GM18873 (cell line): ENCODE results near the gene SLC22A1.
"Not testable (repeated sequence)": the region's sequence is repeated elsewhere in the genome, so short reads cannot be mapped to it uniquely, and the experiment has no call there.

Experiments
- ATAC-seq: cut with Tn5 transposase; IDR thresholded peaks from one replicate; pipeline ENCODE4 v1.9.1; 2021; ENCODE audit warnings: mild to moderate bottlenecking, moderate library complexity, moderate number of reproducible peaks; ENCODE audit not compliant: unreplicated experiment, low FRiP score

Gene SLC22A1

DNA sequence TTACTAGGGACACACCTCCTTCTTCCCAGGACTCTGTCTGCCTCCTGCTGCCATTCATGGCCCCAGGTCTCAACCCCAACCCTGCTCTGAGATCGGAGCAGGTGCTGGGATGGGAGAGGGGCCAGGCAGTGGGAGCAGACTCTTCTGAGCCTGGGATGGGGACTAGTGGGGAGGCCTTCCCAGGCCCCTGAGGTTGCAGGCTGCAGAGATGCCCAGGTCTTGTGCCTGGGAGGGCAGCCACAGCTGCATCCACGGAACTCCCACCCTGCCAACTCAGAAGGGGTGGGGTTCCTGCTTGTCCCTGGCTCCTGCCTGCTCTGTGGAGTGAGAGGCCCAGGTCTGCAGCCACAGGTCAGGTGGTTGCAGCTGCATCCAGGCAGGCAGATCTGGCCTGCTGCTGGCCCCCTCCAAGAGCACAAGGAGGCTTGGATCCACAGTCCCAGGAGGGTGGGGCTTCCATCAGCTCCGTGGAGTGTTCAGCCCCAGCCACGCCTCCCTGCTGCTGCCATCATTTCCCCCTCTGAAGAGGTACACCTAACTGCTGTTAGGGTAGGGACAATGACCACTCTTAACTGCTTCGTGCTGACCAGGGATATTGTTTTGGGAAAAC lies 2.9 kb upstream of the SLC22A1 start:
- no peak for ATAC-seq

DNA sequence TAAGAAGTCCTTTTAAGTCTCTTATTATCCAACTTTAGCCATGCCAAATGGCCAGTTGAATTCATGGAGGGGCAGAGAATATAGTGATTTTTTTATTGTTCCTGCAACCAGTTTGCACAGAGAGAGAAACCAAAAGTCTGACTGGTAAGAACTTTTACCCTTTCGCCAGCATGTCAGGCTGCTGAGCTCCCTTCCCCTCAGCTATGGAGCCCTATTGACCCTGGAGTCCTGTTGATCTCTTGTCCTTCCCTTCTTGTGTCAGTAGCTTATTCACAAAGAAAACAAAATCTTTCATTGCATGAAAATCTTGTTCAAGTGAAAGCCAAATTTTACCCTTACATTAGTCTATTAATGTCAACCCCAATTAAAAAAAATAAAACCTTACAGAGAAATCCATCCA lies 1.5 kb upstream of the SLC22A1 start:
- no peak for ATAC-seq

DNA sequence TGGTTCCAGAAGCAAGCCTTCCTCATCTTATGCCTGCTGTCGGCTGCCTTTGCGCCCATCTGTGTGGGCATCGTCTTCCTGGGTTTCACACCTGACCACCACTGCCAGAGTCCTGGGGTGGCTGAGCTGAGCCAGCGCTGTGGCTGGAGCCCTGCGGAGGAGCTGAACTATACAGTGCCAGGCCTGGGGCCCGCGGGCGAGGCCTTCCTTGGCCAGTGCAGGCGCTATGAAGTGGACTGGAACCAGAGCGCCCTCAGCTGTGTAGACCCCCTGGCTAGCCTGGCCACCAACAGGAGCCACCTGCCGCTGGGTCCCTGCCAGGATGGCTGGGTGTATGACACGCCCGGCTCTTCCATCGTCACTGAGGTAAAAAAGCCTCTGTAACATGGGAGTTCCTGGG lies 366 bp downstream of the SLC22A1 start:
- ATAC-seq: no peak

DNA sequence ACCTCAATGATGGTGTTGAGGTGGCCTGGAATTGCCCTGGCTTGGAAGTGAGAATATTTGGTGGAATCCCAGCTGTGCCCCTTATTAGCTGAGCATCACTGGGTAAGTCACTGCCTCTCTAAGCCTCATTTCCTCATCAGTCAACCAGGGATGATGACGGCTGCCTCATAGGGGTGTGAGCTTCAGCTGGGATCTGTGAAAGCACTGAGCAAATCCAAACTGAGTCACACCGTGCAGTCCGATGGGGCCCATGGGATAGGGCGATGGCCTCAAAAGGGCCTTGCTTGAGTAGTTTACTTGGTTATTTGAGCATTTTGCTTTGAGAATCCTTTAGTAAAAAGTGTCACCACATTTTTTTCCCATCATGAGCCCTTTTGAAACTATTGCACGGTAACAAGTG lies 1.1 kb downstream of the SLC22A1 start:
- ATAC-seq: no peak

DNA sequence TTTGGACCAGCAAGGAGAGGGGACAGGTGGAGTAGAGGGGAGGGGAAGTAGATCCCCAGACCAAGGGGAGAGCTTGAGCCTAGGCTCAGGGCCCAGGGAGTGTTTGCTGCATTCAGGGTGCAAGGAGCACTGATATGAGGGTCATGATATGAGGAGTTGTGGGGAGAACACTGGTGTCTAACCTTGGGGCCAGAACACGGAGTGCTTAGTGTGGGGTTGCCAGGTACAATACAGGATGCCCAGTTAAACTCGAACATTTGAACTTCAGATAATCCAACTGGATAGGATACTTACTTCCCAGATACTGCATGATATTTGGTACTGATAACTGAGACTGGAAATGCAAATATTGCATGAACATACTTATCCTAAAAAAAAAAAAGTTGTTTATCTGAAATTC lies 2.4 kb downstream of the SLC22A1 start:
- no peak for ATAC-seq

DNA sequence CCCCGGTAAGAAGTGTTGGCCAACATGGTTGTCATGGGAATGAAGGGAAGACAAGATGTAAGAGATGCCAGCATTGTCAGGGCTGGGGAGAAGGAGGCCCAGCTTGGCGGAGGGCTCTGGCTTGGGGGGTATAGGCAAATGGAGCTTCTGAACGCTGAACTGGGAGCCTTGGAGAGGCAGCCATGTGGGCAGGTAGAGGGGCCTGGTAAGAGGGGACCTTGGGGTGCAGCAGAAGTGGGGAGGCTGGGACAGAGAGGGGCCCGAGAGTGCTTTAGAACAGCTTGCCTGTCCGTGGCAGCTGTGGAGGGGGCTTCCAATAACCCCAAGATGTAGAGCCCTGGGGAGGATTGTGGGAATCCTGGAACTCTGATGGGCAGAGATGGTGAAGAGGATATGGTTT lies 3.0 kb downstream of the SLC22A1 start:
- no peak for ATAC-seq

DNA sequence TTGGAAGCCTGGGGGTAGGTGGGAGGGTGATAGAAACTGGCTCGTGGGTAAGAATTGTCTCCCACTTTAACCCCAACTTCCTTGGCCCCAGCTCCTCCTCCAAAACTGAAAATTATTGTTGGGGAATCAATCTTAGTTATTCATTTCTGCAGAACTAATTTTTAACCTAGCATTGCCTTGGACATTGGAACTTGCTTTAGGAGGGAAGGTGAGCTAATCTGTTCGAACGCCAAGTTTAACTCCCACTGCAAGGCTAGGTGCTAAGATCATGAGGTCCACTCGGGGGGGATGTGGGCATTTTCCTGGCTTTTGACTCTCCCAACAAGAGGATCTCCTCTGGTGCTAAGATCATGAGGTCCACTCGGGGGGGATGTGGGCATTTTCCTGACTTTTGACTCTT lies 3.5 kb downstream of the SLC22A1 start:
- not testable (repeated sequence) for ATAC-seq

DNA sequence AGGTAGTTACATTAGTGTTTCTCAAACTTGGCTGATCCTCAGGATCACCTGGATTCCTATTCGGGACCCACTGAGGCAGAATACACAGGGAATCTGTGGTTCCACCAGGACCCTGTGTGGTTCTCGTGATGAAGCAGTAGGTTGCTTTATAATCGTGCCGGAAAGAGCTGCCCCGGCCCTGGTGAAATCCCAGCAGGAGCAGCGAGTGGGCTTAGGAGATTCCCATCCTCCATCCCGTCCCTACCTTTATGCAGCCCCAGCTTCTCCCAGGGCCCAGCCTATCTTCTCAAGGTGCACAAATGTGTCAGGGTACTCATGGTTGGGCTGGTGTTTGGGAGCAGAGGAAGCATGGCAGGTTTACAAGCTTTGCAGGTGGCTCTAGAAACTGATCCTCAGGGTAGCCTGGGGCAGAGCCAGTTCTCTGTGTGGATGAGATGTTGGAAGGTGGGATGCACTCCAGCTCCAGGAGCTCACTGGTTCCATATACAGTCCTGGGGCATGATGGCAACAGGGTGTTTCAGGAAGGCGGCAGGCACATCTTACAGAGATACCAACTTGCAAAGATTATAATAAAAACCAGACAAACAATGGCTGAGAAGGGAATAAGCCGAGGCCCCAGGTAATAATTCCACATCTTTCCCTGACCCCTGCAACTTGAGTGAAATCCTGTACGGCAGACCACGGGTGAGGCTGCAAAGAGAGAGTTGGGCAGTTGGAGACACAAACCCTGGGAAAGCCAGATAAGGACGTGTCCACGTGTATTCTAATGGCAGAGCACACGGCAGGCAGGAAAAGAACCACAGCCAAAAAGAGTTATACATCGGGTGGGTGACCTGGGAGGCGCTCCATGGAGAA lies 5.9 kb downstream of the SLC22A1 start:
- ATAC-seq: no peak

DNA sequence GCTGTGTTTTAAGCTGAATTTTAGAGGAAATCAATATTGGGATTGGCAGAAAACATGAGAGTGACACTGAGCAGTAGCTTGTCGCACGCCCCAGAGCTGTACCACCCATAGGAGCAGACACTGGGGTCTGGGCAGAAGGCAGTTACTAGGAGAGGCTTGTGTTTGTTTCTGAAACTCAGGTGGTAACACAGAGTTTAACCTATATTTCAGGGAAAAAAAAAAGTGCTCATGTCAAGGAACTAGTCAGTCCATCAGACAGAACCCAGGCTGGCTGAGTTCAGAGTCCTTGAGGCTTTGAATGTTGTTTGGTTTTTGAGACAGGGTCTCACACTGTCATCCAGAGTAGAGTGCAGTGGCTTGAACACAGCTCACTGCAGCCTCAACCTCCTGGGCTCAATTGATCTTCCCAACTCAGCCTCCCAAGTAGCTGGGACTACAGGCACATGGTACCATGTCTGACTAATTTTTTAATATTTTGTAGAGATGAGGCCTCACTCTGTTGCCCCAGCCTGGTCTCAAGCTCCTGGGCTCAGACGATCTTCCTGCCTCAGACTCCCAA lies 6.6 kb downstream of the SLC22A1 start:
- ATAC-seq: no peak

DNA sequence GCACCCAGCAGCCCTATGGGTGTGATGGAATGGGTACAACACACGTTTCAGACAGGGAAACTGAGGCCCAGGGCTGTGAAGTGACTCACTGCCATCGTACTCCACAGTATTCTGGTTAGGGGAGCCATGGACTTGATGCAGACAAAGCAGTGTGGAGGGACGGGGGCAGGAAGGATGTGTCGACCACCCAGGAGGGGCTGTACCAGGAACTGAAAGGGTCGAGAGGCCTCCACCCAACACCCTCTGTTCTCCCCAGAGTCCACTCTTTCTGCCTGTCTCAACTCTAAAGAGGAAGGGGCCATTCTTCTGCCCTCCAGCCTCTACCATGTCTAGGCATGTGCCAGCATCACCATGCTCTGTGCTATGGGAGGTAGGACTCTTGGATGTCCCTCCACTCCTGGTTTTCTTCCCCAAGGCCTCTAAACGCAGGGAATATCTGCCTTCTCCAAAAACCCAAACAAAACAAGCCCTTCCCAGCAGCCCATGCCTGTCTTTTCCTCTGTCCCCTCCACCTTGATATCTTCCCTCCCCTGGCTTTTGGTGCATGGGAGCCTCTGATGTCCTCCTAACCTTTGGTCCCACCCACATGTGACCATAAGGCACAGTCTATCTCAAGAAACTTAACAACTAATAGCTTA lies 7.4 kb downstream of the SLC22A1 start:
- no peak for ATAC-seq

DNA sequence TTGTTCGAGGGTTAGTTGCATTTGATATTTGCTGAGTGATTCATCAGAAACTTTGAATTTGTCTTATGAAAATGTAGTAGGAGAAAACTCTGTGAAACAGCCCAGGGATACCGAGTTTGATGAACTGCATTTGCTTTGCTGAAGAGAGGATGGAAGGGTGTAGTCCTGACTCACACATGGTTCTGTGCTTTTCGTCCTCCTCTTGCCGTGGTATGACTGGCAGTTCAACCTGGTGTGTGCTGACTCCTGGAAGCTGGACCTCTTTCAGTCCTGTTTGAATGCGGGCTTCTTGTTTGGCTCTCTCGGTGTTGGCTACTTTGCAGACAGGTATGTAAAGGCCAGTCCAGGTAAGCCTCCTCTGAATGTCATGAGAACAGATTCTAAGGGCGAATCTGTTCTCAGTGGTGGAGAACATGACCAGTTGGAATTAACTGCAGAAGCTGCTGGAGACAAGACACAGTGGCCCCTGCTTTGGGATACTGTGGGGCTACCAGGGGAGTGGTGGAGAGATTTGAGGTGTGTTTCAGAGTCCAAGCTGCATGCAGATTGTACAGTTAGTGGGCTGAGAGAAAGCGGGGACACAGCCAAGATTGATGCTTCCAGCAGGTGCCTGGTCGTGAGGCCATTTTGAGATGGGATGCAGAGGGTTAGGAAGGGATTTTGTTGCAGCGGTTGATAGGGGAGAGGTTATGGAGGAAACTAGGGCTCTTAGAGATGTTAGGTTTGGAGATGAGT lies 8.4 kb downstream of the SLC22A1 start:
- no peak for ATAC-seq

DNA sequence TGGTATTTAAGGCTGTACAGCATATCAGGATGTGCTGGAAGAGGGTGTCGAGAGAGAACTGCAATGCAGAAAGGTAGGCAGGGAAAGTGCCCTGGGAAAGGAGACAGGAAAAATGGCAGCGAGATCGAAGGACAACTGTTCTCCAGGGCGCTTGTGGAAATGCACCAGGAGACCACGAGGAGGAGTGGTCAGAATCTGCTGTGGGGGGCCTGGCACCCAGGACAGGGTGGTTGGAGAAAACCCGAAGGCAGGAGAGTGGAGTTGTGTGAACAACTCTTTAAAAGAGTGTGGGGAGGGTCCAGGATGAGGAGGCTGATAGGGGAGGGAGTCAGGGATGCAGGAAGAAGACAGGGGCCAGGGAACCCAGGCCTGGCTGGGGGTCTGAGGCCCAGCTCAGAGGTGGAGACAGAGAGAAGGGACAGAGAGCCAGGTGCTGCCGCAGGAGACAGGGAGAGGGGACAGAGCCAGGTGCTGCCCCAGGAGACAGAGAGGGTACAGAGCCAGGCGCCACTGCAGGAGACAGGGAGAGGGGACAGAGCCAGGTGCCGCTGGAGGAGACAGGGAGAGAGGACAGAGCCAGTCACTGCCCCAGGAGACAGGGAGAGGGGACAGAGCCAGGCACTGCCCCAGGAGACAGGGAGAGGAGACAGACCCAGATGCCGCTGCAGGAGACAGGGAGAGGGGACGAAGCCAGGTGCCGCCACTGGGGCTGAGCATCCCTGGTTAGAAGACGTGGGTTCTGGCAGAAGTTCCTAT lies 9.3 kb downstream of the SLC22A1 start:
- ATAC-seq: no peak

DNA sequence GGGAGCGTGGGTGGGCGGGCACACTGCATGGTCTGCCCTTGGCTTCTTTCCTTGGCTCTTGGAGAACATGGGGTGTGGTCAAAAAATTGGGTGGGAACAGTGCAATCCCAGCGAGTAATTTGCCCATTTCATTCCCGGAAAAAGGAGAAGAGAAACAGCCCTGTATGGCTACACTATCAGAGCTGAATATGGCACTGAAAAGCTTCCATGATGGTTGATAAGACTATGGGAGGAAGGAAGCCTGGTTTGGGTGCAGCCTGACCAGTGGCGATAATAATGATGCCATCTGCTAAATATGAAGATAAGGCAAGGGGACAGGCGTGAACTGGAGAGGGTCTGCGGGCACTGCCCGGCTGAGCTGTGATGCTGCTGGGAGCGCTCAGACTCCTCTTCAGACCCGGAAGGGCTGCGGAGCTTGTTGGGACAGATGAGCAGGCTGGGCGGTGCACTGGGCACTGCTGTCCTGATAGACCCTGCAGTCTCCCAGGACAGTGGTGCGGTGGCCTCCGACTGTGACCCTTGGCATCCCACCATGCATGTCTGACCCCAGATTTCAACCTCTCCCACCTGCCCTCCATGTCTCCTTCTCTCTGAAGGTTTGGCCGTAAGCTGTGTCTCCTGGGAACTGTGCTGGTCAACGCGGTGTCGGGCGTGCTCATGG lies 10.2 kb downstream of the SLC22A1 start:
- ATAC-seq: no peak

DNA sequence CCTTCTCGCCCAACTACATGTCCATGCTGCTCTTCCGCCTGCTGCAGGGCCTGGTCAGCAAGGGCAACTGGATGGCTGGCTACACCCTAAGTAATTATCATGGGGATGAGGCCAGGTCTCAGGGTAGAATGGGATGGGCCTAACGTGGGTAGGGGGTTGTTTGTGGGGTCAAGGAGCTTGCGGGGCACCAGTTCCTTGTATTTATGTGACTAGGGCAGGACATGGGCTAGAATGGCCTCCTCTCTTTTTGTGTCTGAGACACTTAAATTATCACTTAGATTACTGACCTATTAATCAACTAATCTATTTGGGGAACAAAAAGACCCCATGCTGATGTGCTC lies 10.7 kb downstream of the SLC22A1 start:
- ATAC-seq: no peak

DNA sequence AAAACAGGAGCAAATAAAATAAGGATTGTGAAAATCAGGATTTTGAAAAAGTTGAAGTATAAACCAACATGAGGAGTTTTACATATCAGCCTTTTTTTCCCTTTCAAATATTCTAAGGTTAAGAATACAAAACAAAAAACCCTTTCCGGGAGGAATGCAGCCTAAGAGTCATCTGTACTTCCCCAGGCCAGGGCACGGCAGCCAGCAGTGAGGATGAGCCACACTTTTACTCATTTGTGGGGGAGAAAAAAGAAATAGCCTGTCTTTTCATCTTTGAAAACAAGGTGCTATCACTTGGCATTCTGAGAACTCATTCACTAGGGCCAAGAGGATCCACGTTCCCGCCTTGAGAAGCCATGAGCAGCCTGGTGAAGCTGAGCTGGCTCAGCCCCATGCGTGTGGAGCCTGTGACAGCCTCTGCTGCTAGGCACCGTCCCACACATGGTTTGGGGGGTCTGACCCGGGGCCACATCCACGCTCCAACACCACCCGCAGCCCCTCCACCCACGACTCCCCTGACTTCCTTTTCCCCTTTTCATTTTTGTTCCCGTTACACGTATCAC lies 11.2 kb downstream of the SLC22A1 start:
- ATAC-seq: no peak

DNA sequence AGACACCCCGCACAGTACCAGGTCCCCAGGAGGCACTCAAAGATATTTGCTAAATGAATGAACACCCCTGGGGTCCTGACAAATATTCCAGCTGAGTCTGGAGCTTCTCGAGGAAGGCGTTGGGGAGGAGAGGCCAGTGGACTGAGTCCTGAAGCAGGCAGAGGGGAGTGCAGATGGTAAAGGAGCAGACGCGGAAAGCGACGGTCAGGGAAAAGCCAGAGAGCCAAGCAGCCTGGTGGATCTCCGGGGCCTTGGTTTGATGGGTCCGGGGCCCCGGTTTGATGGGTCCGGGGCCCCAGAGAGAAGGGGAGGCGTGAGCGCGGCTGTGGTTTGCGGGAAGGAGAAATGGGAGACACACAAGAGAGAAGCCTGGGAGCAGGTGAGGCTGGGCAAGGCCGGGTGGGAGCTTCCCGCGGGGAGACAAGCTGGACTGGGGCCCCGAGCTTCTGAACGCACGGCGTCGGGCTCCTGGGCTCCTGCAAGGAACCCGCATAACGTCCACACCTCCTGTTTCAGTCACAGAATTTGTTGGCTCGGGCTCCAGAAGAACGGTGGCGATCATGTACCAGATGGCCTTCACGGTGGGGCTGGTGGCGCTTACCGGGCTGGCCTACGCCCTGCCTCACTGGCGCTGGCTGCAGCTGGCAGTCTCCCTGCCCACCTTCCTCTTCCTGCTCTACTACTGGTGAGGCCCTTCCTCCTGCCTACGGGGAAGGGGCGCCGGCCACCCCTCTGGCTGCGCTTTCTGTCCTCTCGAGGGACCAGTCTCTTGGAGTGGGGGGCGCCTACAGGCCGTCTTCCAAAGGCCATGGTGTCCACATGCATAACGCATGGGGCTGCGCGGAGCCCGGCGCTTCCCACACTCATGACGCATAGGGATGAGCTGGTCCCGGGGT lies 12.1 kb downstream of the SLC22A1 start:
- ATAC-seq: no peak

DNA sequence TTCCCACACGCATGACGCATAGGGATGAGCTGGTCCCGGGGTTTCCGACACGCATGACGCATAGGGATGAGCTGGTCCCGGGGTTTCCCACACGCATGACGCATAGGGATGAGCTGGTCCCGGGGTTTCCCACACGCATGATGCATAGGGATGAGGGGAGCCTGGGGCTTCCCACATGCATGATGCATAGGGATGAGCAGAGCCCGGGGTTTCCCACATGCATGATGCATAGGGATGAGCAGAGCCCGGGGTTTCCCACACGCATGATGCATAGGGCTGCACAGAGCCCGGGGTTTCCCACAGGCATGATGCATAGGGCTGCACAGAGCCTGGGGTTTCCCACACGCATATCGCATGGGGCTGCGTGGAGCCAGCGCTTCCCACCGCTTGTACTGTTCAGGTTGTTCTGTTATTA lies 12.7 kb downstream of the SLC22A1 start:
- not testable (repeated sequence) for ATAC-seq
